ENCODE data around the gene IFTAP.
"Not testable (repeated sequence)": the region's sequence is repeated elsewhere in the genome, so short reads cannot be mapped to it uniquely, and the experiment has no call there.

IFTAP gene

GRCh38 chr11:36661359-36661758, 67.1 kb downstream of the IFTAP start:
- not testable (repeated sequence) for DNase-seq

DNA sequence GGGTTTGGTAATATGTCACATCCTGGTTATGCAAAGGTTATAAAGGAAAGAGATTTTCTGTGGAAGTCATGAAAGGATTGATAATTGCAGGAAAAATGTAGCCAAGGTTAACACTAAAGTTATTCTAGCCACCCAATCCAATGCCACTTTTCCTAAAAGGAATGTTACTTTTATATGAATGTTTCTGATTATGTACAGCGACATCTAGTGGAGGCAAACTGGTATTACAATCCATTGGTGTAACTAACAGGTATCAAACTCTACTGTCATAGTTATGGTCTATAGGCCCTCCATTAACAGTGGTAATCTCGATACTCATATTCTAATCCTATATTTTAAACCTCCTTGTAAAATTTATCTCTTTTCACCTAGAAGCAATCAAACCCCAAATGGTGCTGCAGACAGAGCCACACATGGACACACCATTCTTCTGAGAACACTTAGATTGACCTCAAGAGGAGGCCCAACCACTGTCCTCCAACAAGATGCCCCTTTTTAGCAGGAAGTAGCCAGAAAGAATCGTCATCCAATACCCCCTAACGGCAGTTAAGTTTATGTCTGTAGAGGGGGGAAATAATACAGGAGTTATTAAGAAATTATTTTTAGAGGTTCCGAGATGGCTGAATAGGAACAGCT, 78.6 kb downstream of the IFTAP start:
- peak; percentile 51 for DNase-seq

- not testable (repeated sequence) for DNase-seq
Measured at GRCh38 chr11:36679547-36679946, 85.2 kb downstream of the IFTAP start.

- no peak for DNase-seq
Measured at GRCh38 chr11:36683818-36684217, 89.5 kb downstream of the IFTAP start.

- DNase-seq: no peak
Measured at GRCh38 chr11:36684840-36685801, 90.8 kb downstream of the IFTAP start.

DNA sequence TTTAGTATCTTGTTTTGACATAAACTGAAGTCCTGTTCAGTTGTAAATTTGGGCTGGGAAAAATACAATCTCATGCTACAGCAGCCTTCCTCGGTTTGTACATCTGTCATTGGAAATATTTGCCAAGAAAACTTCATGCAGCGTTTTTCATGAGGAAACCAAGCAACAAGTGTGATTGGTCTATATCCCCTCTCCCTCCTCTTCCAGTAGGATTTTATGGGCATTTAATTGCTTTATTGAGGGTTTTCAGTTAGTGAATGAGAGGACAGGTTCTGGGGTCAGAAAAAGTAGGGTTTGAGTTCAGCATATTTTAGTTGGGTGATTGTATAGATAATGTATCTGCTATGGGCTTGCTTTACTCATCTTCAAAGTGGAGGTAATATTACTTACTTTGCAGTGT, 93.8 kb downstream of the IFTAP start:
- no peak for DNase-seq

DNA sequence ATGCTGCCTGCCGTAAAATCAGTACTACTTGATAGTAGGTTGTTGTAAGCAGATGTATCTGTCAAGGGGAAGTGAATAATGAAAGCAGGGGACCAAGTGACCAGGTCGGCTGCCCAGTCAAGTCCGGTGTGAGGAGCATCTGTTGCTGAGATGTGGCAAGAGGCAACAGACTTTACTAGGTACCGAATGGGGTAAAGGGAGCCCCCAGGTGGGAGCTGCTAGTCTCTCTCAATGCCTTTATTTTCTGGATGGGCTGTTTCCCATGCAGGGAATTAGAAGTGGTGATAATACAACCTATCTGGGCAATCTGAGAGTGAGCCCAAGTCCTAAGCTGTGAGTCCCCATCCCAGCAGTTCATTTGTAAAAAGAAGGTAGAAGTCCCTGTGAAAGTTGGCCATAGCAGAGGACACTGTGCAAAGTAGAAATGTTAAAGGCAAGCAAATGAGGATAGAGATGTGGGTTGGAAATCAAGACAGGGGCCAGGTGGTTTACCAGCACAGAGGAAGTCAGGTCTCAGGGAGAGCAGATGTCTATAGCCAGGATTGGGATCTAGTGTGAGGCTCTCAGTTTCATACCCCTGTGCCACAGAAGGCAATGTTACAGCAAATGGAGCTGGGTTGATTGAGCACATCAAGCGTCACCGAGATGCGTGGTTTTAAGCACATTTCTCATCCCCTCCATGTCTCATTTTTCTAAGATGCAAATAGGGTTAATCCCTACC, 94.4 kb downstream of the IFTAP start:
- no peak for DNase-seq

GRCh38 chr11:36689442-36689841, 95.1 kb downstream of the IFTAP start:
- DNase-seq: no peak

DNA sequence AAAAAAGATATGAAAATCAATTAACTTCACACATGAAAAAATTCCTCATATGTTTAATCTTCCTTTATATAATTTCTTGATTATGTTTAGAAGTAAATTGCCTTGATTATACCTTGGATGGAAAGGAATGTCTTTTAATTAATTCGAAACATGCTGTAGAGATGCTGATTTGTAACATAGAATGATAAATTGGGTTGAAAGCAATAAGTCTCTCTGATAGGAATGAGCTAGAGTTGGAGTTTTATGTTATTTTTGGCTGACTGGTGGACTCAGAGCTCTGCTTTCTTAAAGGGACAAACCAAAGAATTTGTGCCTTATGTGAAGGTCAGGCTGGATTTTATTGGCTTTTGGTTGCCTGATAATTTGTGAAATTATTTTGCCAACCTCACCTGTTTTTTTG, 98.4 kb downstream of the IFTAP start:
- no peak for DNase-seq

- no peak for DNase-seq
Measured at GRCh38 chr11:36693139-36693843, 99.0 kb downstream of the IFTAP start.

GRCh38 chr11:36695111-36695510, 100.8 kb downstream of the IFTAP start:
- no peak for DNase-seq

DNA sequence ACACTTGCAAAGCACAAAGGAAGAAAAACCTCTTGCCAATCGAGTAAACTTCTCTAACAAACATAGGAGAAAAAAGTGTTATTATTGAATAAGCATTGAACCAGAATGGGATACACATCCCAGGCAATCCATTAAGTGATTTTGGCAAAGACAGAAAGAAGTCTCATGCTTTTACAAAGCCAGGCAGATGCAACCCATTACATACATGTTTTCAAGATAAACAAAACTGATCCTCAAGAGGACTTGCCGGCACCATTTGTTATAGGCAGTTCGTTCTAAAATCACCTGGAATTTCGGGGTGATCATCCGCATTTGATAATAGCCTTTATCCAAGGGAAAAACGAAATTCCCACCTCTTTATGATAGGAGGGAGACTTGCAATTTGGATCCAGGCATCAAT, 101.3 kb downstream of the IFTAP start:
- DNase-seq: no peak

- DNase-seq: no peak
Measured at GRCh38 chr11:36696550-36696949, 102.2 kb downstream of the IFTAP start.

DNA sequence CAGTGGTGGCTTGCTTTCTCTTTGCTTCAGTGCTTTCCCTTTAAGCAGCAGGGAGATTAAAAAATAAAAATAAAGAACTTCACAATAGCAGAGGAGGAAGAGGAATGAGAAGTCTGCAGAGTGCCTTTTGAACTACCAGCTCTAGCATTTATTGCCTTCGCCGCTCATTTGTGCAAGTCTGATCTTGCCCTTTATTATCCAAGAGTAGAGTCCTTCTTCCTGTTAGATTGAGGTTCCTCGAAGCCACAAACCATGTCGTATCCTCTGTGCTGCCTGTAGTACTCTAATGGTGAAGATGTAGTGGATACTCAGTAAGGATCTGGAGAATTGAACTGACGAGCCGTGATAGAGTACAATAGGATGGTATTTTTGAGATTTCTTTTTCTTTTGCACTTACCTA, 105.0 kb downstream of the IFTAP start:
- no peak for DNase-seq

DNA sequence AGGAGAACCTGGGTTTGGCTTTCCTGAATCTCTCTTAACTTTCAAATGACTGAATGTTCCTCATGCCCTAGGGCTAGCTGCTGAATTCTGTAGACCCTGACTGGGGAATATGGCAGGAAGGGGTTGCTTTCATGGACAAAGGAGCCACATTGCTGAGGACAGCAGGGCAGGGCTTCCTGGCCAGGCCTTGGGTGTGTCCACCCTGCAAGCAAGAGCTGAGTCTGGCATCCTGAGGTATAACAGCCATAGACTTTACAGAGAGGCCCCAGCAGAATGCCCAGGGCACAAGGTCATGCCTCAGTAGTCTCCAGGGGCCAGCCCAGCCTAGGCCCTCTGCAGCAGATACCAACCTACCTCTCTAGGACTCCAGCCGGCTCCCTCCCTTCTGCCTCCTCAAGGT, 105.9 kb downstream of the IFTAP start:
- DNase-seq: no peak

- DNase-seq: peak; percentile 68
Measured at GRCh38 chr11:36702330-36703054, 108.2 kb downstream of the IFTAP start.

DNA sequence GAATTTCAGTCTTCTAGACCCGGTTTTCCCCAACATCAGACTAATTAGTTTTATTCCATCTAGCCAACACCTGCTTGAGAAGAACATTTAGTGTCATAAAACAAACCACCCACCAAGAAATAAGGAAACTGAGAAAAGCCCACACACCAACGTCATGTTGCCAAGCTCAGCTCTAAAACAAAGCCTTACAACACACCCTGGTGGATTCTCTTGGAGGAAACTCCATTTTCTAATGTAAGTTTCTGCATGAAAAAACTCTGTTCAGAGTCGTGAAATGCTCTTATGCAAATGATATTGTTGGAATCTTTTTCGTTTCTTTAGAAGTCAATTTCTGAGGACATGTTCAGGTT, 108.7 kb downstream of the IFTAP start:
- no peak for DNase-seq

Data from kidney glomerular epithelial cell (primary cell).